Neural cell (in vitro differentiated cells): ENCODE data around the gene SIL1. TPM values are rescaled to one million over a fixed set of nuclear protein-coding genes. Genes with fewer than 3 reads are reported as not detected.

ENCODE experiments used
- H2AFZ ChIP-seq: fragments of 200-600, 300-800 bp; sonication (generic), shearing (Covaris generic); 2 replicates; pipeline ENCODE4 v1.6.0; 2014; ENCODE audit warnings: low read depth, mild to moderate bottlenecking, antibody characterized with exemption, low read length, moderate library complexity
- H3F3A ChIP-seq: fragments of 200-600 bp; shearing (Covaris generic); 2 replicates; pipeline ENCODE4 v1.6.1; 2016; ENCODE audit warnings: mild to moderate bottlenecking, moderate library complexity, mixed read lengths, antibody characterized with exemption, low read length; ENCODE audit not compliant: insufficient read depth, poor library complexity, severe bottlenecking
- H3K27ac ChIP-seq: fragments of 200-600, 300-800 bp; sonication (generic), shearing (Covaris generic); 2 replicates; pipeline ENCODE4 v1.5.1; 2014; ENCODE audit warnings: mild to moderate bottlenecking, low read length, moderate library complexity
- H3K27me3 ChIP-seq: fragments of 300-800, 200-600 bp; sonication (generic), shearing (Covaris generic); 2 replicates; pipeline ENCODE4 v1.6.0; 2014; ENCODE audit warnings: mild to moderate bottlenecking, low read depth, low read length, moderate library complexity; ENCODE audit not compliant: insufficient read depth
- H3K36me3 ChIP-seq: fragments of 300-800, 200-600 bp; sonication (generic), shearing (Covaris generic); 2 replicates; pipeline ENCODE4 v1.5.1; 2014; ENCODE audit warnings: mild to moderate bottlenecking, antibody characterized with exemption, low read length, moderate library complexity; ENCODE audit not compliant: insufficient read depth
- H3K4me2 ChIP-seq: fragments of 300-800, 200-600 bp; sonication (generic), shearing (Covaris generic); 2 replicates; pipeline ENCODE4 v1.6.0; 2014; ENCODE audit warnings: mild to moderate bottlenecking, low read length
- H3K4me3 ChIP-seq: fragments of 300-800, 200-600 bp; sonication (generic), shearing (Covaris generic); 2 replicates; pipeline ENCODE4 v1.5.1; 2014; ENCODE audit warnings: mild to moderate bottlenecking, low read length, moderate library complexity
- H3K79me2 ChIP-seq: fragments of 200-600 bp; shearing (Covaris generic); replicated peaks from 2 replicates; pipeline ENCODE4 v1.6.0; 2014; ENCODE audit warnings: mild to moderate bottlenecking, low read length, moderate library complexity; ENCODE audit not compliant: insufficient read depth
- H3K9ac ChIP-seq: fragments of 300-800, 200-600 bp; sonication (generic), shearing (Covaris generic); 2 replicates; pipeline ENCODE4 v1.6.1; 2016; ENCODE audit warnings: mild to moderate bottlenecking, low read length, mixed read lengths
- H3K9me2 ChIP-seq: fragments of 200-600 bp; shearing (Covaris generic); 2 replicates; pipeline ENCODE4 v1.6.1; 2016; ENCODE audit warnings: mild to moderate bottlenecking, low read length, mixed read lengths; ENCODE audit not compliant: insufficient read depth
- H3K9me3 ChIP-seq: fragments of 200-600, 300-800 bp; sonication (generic), shearing (Covaris generic); 2 replicates; pipeline ENCODE4 v1.6.1; 2016; ENCODE audit warnings: mild to moderate bottlenecking, mixed run types, low read length, moderate library complexity, mixed read lengths
- H4K20me1 ChIP-seq: fragments of 200-600 bp; shearing (Covaris generic); 2 replicates; pipeline ENCODE4 v1.6.1; 2016; ENCODE audit warnings: mild to moderate bottlenecking, mixed run types; ENCODE audit not compliant: insufficient read depth
- CTCF ChIP-seq: fragments of 450-650 bp; IDR thresholded peaks from 2 replicates; pipeline ENCODE4 v1.5.1; 2014; ENCODE audit warnings: antibody characterized with exemption, mild to moderate bottlenecking, moderate library complexity; ENCODE audit not compliant: poor library complexity, severe bottlenecking
- EP300 ChIP-seq: fragments of 450-650 bp; conservative IDR thresholded peaks from 2 replicates; pipeline ENCODE4 v1.6.1; 2014; ENCODE audit warnings: antibody characterized with exemption, mild to moderate bottlenecking, moderate library complexity; ENCODE audit not compliant: poor library complexity, severe bottlenecking
- EZH2 ChIP-seq: fragments of 200-600, 300-800 bp; shearing (Covaris generic), sonication (generic); IDR thresholded peaks from 2 replicates; pipeline ENCODE4 v1.6.1; 2014; ENCODE audit warnings: antibody characterized with exemption, low read length, borderline replicate concordance, mild to moderate bottlenecking; ENCODE audit not compliant: insufficient read depth, poor library complexity, severe bottlenecking
- MXI1 ChIP-seq: fragments of 450-650 bp; conservative IDR thresholded peaks from 2 replicates; pipeline ENCODE4 v1.6.1; 2014; ENCODE audit warnings: antibody characterized with exemption, mild to moderate bottlenecking; ENCODE audit not compliant: poor library complexity, severe bottlenecking
- POLR2AphosphoS5 ChIP-seq: IDR thresholded peaks from 2 replicates; pipeline ENCODE4 v1.6.1; 2012
- RAD21 ChIP-seq: fragments of 450-650 bp; conservative IDR thresholded peaks from 2 replicates; pipeline ENCODE4 v1.6.1; 2014; ENCODE audit warnings: antibody characterized with exemption, mild to moderate bottlenecking, moderate library complexity
- REST ChIP-seq: IDR thresholded peaks from 2 replicates; pipeline ENCODE4 v1.6.1; 2012; ENCODE audit warnings: borderline replicate concordance
- SMC3 ChIP-seq: fragments of 450-650 bp; conservative IDR thresholded peaks from 2 replicates; pipeline ENCODE4 v1.6.1; 2014; ENCODE audit warnings: antibody characterized with exemption, mild to moderate bottlenecking, moderate library complexity; ENCODE audit not compliant: poor library complexity
- TAF1 ChIP-seq: IDR thresholded peaks from 2 replicates; pipeline ENCODE4 v1.6.1; 2012; ENCODE audit warnings: low read depth
- polyA plus RNA-seq: library from polyadenylated mRNA; depleted of rRNA; stranded (reverse); fragments of >200 nt; gene quantifications from 2 replicates; pipeline ENCODE4 v1.2.3, GENCODE V29; 2014

SIL1 gene
- polyA plus RNA-seq, 1 donor from 2014 or later = 4.7 TPM

GRCh38 chr5:139245637-139246339, 47.6 kb upstream of the SIL1 start:
- H3K27me3 ChIP-seq = no peaks in the 10 kb centered on the region
- H3K79me2 ChIP-seq = no peaks in the 10 kb centered on the region
- H2AFZ ChIP-seq = no peak overlapping the region
- no peak overlapping the region for H3K4me2 ChIP-seq
- H3K9me2 ChIP-seq = no peaks in the 10 kb centered on the region
- H3K9ac ChIP-seq = no peak overlapping the region
- H3F3A ChIP-seq = no peaks in the 10 kb centered on the region
- no peak overlapping the region for H3K4me3 ChIP-seq
- TF ChIP-seq TAF1 (no peak), MXI1 (no peak), EZH2 (no peak), REST (no peak), POLR2AphosphoS5 (no peak), RAD21 (no peak), EP300 (no peak), SMC3 (no peak)
- no peak overlapping the region for H3K27ac ChIP-seq
- H4K20me1 ChIP-seq = no peaks in the 10 kb centered on the region
- H3K36me3 ChIP-seq = no peaks in the 10 kb centered on the region
- H3K9me3 ChIP-seq = no peaks in the 10 kb centered on the region

GRCh38 chr5:139243425-139243970, 45.3 kb upstream of the SIL1 start:
- no peak overlapping the region for H2AFZ ChIP-seq
- H3K27me3 ChIP-seq = no peaks in the 10 kb centered on the region
- H3K9me3 ChIP-seq = no peaks in the 10 kb centered on the region
- no peak overlapping the region for H3K9ac ChIP-seq
- H3K9me2 ChIP-seq = no peaks in the 10 kb centered on the region
- no peak overlapping the region for H3K4me2 ChIP-seq
- no peaks in the 10 kb centered on the region for H3K36me3 ChIP-seq
- TF ChIP-seq MXI1 = no peak
- no peak for TF ChIP-seq CTCF
- no peak for TF ChIP-seq POLR2AphosphoS5
- no peak for TF ChIP-seq SMC3
- TF ChIP-seq TAF1 = no peak
- no peak for TF ChIP-seq REST
- TF ChIP-seq RAD21 = no peak
- TF ChIP-seq EP300 = no peak
- TF ChIP-seq EZH2 = no peak
- no peaks in the 10 kb centered on the region for H3F3A ChIP-seq
- H3K79me2 ChIP-seq = no peaks in the 10 kb centered on the region
- no peaks in the 10 kb centered on the region for H4K20me1 ChIP-seq
- H3K27ac ChIP-seq = no peak overlapping the region
- no peak overlapping the region for H3K4me3 ChIP-seq
